ENCODE measurements around the gene C1orf21. TPM values are rescaled to one million over a fixed set of nuclear protein-coding genes. Genes with fewer than 3 reads are reported as not detected.

The C1orf21 gene
- polyA plus RNA-seq, 1 donor (not counting 4 experiments of a cell fraction or from before 2014, with no cell fraction given): 44.3 TPM

DNA sequence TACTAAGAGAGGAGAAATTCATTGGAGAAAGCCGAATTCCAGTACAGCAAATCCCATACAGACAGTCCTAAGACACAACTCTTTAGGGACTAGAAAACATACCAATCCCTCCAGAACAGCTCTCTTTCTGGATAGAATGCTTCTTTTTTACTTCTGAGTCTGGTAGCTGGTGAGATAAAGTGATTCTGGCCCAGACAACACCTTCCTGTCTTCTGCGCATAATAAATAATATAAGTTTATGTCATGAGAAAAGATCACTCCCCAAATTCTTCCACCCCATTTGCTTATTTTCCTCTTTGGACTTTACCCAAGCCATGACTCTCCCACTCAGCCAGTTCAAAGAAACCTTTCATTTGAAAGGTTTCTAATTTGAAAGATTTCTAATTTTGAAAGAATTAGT lies 269.4 kb downstream of the C1orf21 start:
- H3K27me3 ChIP-seq (ENCODE audit: control insufficient read depth, extremely low read depth, insufficient read depth, low read length): no peaks in the 10 kb centered on the region
- TF ChIP-seq EZH2 (IDR thresholded peaks at IDR 0.05; ENCODE audit: low read length): no peak
- TF ChIP-seq, protein P1, sequence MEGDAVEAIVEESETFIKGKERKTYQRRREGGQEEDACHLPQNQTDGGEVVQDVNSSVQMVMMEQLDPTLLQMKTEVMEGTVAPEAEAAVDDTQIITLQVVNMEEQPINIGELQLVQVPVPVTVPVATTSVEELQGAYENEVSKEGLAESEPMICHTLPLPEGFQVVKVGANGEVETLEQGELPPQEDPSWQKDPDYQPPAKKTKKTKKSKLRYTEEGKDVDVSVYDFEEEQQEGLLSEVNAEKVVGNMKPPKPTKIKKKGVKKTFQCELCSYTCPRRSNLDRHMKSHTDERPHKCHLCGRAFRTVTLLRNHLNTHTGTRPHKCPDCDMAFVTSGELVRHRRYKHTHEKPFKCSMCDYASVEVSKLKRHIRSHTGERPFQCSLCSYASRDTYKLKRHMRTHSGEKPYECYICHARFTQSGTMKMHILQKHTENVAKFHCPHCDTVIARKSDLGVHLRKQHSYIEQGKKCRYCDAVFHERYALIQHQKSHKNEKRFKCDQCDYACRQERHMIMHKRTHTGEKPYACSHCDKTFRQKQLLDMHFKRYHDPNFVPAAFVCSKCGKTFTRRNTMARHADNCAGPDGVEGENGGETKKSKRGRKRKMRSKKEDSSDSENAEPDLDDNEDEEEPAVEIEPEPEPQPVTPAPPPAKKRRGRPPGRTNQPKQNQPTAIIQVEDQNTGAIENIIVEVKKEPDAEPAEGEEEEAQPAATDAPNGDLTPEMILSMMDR (optimal IDR thresholded peaks at IDR 0.05 in 1 of 3, IDR thresholded peaks at IDR 0.05 in 1 of 3, conservative IDR thresholded peaks at IDR 0.05 in 1 of 3; ENCODE audit: extremely low read depth in 1 of 3, insufficient read depth in 2 of 3, low read length in 3 of 3): no peak
- no peak overlapping the region for H2AFZ ChIP-seq (ENCODE audit: control insufficient read depth, low read length)
- H4K20me1 ChIP-seq (ENCODE audit: control insufficient read depth, extremely low read depth, insufficient read depth, low read length): no peaks in the 10 kb centered on the region
- dilution Hi-C loops (cut with MboI; ENCODE audit: extremely low pct_ligation_motif_present, low sequenced_read_pairs): no loop called here
- H3K4me2 ChIP-seq (ENCODE audit: control insufficient read depth, extremely low read depth, insufficient read depth, low read depth, low read length): no peak overlapping the region
- no peaks in the 10 kb centered on the region for H3K79me2 ChIP-seq (ENCODE audit: control insufficient read depth, insufficient read depth, low read length)
- H3K4me3 ChIP-seq (ENCODE audit: control insufficient read depth in 2 of 3, extremely low read depth in 1 of 3, insufficient read depth in 2 of 3, low read depth in 1 of 3, low read length in 3 of 3): no peak overlapping the region
- no peak overlapping the region for H3K9ac ChIP-seq (ENCODE audit: control insufficient read depth, extremely low read depth, insufficient read depth, low read length)
- DNase-seq (ENCODE audit: low read depth, low spot score): no peak
- no peaks in the 10 kb centered on the region for H3K36me3 ChIP-seq (ENCODE audit: control insufficient read depth in 2 of 2, extremely low read depth in 1 of 2, insufficient read depth in 2 of 2, low read length in 2 of 2)
- no peak for FAIRE-seq
- H3K27ac ChIP-seq (ENCODE audit: control insufficient read depth, insufficient read depth, low read length): no peak overlapping the region
- peaks cover 2% of the 10 kb centered on the region for H3K9me3 ChIP-seq (ENCODE audit: control insufficient read depth, low read depth, low read length)
- no peaks in the 10 kb centered on the region for H3K9me1 ChIP-seq (ENCODE audit: control insufficient read depth, extremely low read depth, insufficient read depth, low read length)
- H3K4me1 ChIP-seq (ENCODE audit: control insufficient read depth, extremely low read depth, insufficient read depth, low read length): no peaks in the 10 kb centered on the region

DNA sequence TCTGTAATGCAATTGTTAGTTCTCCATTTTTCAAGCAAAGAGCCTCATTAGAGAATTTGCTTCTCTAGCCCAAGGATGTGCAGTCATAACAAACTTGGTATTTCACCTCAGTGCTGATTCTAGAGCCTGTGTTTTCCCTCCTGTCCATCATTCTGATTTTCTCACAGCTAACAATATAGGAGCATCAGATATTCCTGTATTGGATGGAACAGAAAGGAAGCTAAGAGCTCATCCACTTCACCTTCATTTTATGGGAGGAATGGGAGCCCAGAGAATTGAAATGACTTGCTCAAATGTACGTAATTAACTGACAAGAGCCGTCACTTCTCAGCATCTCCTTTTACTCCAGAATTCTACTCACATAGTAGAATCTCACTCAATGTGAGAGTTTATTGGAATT lies 271.2 kb downstream of the C1orf21 start:
- Histone ChIP-seq H2AFZ (ENCODE audit: control insufficient read depth, low read length) (no peak overlapping the region), H3K4me1 (ENCODE audit: control insufficient read depth, extremely low read depth, insufficient read depth, low read length) (no peaks in the 10 kb centered on the region), H3K27ac (ENCODE audit: control insufficient read depth, insufficient read depth, low read length) (no peak overlapping the region), H3K9ac (ENCODE audit: control insufficient read depth, extremely low read depth, insufficient read depth, low read length) (no peak overlapping the region), H3K9me3 (ENCODE audit: control insufficient read depth, low read depth, low read length) (no peaks in the 10 kb centered on the region), H4K20me1 (ENCODE audit: control insufficient read depth, extremely low read depth, insufficient read depth, low read length) (no peaks in the 10 kb centered on the region), H3K9me1 (ENCODE audit: control insufficient read depth, extremely low read depth, insufficient read depth, low read length) (no peaks in the 10 kb centered on the region), H3K79me2 (ENCODE audit: control insufficient read depth, insufficient read depth, low read length) (no peaks in the 10 kb centered on the region), H3K36me3 (ENCODE audit: control insufficient read depth in 2 of 2, extremely low read depth in 1 of 2, insufficient read depth in 2 of 2, low read length in 2 of 2) (no peaks in the 10 kb centered on the region), H3K4me2 (ENCODE audit: control insufficient read depth, extremely low read depth, insufficient read depth, low read depth, low read length) (no peak overlapping the region), H3K4me3 (ENCODE audit: control insufficient read depth in 2 of 3, extremely low read depth in 1 of 3, insufficient read depth in 2 of 3, low read depth in 1 of 3, low read length in 3 of 3) (no peak overlapping the region), H3K27me3 (ENCODE audit: control insufficient read depth, extremely low read depth, insufficient read depth, low read length) (no peaks in the 10 kb centered on the region)
- FAIRE-seq (peak; percentile 57), DNase-seq (ENCODE audit: low read depth, low spot score) (no peak)
- dilution Hi-C loops (cut with MboI; ENCODE audit: extremely low pct_ligation_motif_present, low sequenced_read_pairs): no loop called here
- TF ChIP-seq, protein P1 (optimal IDR thresholded peaks at IDR 0.05 in 1 of 3, IDR thresholded peaks at IDR 0.05 in 1 of 3, conservative IDR thresholded peaks at IDR 0.05 in 1 of 3; ENCODE audit: extremely low read depth in 1 of 3, insufficient read depth in 2 of 3, low read length in 3 of 3): no peak
- TF ChIP-seq EZH2 (IDR thresholded peaks at IDR 0.05; ENCODE audit: low read length): no peak
